Measurements from ENCODE around the gene SLC41A3. TPM values are rescaled to one million over a fixed set of nuclear protein-coding genes. Genes with fewer than 3 reads are reported as not detected.

Gene SLC41A3
- total RNA-seq, 1 experiment from 2014 or later, result 34.5 TPM

DNA sequence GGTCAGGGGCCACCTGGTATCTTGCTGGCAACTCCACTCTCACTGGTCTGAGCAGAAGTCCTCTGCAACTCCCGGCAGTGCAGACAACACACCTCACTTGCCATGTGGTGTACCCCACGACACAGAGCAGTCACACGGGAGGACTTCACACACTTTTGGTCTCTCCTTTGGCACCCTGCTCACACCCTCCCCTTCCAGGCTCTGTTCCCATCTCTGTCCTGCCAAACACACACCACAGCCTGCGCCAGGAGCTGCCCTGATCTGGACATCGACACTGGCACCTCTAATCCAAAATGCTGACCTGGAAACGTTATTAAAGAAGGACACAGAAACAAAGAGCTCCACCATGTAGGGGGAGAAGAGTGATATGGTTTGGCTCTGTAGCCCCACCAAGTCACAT, 57.2 kb downstream of the SLC41A3 start:
- DNase-seq (ENCODE audit: low spot score), result no peak

GRCh38 chr3:126026277-126026751, 57.6 kb downstream of the SLC41A3 start:
- DNase-seq (ENCODE audit: low spot score), result no peak

- no peak for DNase-seq (ENCODE audit: low spot score)
These were observed 58.1 kb downstream of the SLC41A3 start for GRCh38 chr3:126025862-126026261.

- DNase-seq (ENCODE audit: low spot score), result no peak
These were observed 58.7 kb downstream of the SLC41A3 start for GRCh38 chr3:126025116-126025729.

- no peak for DNase-seq (ENCODE audit: low spot score)
These were observed 59.7 kb downstream of the SLC41A3 start for GRCh38 chr3:126024049-126024854.

DNA sequence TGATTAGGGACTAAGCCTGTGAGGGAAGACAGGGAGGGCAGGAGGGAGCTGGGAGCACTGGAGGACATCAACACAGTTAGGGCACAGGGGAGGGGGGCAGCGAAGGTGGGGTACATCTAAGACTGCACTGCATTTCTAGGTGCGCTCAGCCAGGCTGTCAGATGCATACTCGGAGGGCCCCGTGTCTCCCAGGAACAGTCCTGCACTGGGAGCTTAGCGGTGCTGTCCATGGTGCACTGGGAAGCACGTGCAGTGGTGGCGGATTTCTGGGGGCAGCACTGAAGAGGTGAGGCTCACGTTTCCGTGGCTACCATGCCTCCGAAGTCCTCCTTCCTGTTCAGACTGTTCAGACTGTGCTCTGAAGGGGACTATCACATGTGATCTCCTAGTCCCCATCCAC, 60.5 kb downstream of the SLC41A3 start:
- DNase-seq (ENCODE audit: low spot score), result no peak

DNA sequence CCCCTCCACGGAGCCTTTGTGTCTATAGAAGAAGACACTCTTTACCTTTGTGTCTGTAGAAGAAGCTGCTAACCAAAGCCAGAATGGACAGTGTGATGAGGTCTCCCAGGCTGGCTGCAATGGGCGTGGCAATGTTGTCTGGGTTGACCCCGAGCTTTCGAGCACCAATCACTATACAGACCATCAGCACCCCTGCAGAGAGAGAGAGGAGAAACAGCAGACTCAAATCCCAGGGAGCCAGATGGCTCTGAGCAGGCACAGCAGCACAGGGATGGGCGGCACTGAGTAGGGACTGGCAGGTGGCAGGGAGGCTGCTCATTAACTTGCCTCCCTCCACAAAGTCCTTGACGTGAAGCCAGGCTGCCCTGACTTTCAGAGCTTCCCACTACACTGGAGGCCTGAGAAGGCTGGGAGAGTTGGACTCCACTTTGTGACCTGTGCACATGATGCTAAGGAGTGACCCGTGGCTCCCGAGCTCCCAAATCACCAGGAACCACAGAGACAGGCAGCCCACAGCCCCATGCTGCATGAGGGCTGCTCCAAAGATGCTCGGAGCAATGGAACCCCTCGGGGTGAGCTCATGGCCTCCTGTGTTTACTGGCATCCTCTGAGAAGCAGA, 61.1 kb downstream of the SLC41A3 start:
- DNase-seq (ENCODE audit: low spot score), result no peak

- DNase-seq (ENCODE audit: low spot score), result no peak
These were observed 62.2 kb downstream of the SLC41A3 start for GRCh38 chr3:126021702-126022101.

GRCh38 chr3:126021224-126021623, 62.7 kb downstream of the SLC41A3 start:
- DNase-seq (ENCODE audit: low spot score), result no peak

DNA sequence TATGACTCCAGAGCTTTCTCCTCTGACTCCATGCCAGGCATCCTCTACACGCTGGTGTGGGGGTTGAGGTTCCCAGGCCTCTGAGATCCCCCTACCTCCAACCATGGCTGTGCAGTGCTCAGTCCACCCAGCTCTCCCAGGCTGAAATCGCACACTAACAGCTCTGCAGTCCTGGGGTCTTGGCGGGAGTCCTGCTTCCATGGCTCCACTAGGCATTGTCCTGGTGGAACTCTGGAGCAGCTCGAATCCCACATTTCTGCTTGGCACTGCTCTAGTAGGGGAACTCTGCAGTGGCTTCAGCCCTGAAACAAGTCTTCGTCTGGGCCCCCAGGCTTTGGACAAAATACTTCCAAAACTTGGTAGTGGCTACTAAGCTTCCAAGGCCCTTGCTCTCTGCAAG, 64.2 kb downstream of the SLC41A3 start:
- no peak for DNase-seq (ENCODE audit: low spot score)

GRCh38 chr3:126018995-126019394, 64.9 kb downstream of the SLC41A3 start:
- DNase-seq (ENCODE audit: low spot score), result no peak

- DNase-seq (ENCODE audit: low spot score), result no peak
These were observed 65.4 kb downstream of the SLC41A3 start for GRCh38 chr3:126018545-126018944.

GRCh38 chr3:126017362-126017761, 66.6 kb downstream of the SLC41A3 start:
- no peak for DNase-seq (ENCODE audit: low spot score)

GRCh38 chr3:126016616-126017015, 67.3 kb downstream of the SLC41A3 start:
- DNase-seq (ENCODE audit: low spot score), result no peak

- DNase-seq (ENCODE audit: low spot score), result no peak
These were observed 68.8 kb downstream of the SLC41A3 start for GRCh38 chr3:126015075-126015474.

DNA sequence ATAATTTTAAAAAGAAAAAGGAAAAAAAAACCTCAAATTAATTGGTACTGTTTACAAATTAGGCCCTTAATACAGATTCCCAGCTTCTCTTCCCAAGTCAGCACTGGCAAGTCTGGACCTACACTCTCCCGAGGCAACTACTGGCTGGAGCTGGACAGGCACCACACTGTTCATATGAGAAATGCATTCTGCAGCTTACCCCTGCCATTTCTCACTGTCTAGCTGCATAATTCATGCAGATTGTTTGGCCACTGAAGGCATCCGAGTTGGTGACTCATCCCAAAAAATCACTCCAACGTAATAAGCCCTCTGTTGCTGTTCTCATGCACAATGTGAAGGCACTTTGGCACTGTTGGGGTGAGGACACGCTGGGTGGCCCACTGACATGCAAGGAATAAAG, 69.7 kb downstream of the SLC41A3 start:
- DNase-seq (ENCODE audit: low spot score), result peak; percentile 3

DNA sequence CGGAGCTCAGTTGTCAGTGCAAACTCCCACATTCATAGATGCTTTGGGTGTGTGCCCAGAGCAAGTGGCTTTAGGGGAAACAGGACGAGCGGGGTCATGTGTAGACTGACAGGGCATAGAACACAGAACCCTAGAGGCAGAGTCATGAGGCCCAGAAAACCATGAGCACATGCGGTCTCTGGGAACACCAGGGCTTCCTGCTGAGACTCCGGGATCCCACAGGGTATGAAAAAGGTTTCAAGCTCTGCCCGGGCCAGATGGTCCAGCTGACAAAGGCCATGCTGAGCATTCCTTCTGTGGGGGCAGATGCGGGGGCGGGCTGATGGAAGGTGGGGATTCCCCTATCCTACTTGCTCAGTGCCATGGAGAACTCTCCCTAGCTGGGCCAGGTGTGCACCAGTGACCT, 70.2 kb downstream of the SLC41A3 start:
- DNase-seq (ENCODE audit: low spot score), result peak; percentile 4

GRCh38 chr3:126009181-126009580, 74.7 kb downstream of the SLC41A3 start:
- no peak for DNase-seq (ENCODE audit: low spot score)

DNA sequence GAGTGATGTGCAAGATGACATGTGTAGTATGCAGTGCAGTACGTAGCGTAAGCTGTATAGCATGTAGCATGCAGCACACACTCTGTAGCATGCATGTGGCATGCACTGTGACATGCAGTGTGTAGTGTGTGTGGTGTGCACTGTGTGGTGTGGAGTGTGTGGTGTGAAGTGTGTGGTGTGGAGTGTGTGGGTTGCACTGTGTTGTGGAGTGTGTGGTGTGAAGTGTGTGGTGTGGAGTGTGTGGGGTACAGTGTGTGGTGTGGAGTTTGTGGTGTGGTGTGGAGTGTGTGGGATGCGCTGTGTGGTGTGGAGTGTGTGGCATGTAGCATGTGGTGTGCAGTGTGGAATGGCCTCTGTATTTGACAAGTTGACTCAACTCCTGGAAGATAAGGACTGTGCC, 75.7 kb downstream of the SLC41A3 start:
- DNase-seq (ENCODE audit: low spot score), result no peak

DNA sequence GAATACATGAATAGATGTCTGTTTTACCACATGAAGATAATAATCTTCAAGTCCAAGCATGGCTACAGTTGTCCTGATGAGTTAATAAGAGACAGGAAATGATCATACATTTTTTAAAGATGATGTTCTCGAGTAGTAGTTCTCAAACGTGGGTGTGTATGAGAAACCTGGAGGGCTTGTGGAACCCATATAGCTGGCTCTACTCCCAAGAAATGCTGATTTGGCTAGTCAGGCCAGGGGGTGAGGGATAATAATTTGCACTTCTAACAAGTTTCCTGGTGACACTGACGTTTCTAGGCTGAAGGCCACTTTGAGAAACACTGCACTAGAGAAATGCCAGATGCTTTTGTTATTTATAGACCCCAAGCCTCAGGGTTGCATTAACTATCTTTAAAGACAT, 78.0 kb downstream of the SLC41A3 start:
- no peak for DNase-seq (ENCODE audit: low spot score)

DNA sequence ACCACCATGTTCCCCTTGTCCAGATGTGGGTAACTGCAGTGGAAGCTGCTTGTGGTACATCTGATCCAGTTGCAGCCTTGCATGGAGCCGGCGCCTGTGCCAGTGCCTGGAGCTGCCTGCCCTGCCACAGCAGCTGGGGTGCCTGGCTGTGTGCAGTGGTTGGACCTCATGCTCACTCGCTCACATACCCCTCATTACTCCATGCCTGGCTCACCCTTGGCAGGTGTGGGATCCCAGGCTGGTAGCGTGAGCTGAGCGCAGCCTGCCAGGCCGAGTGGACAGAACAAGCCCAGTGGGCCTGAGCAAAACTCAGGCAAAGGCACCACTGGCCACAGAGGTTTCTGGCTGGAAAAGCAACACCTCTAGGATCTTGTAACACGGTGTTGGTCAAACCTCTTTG, 79.2 kb downstream of the SLC41A3 start:
- no peak for DNase-seq (ENCODE audit: low spot score)

GRCh38 chr3:126004217-126004616, 79.7 kb downstream of the SLC41A3 start:
- DNase-seq (ENCODE audit: low spot score), result no peak

Data from H4 (cell line).